IMR-90 (cell line): ENCODE results near the gene MAN1A2. TPM values are rescaled to one million over a fixed set of nuclear protein-coding genes. Genes with fewer than 3 reads are reported as not detected.

Experiments
- ATAC-seq: fragments of 200-7000 bp; cut with Tn5 transposase; 2 replicates; pipeline ENCODE4 v1.9.1; 2020; ENCODE audit warnings: low read depth, mild to moderate bottlenecking, moderate library complexity
- BruUV-seq: library from RNA; stranded (reverse); fragments of 400-500 nt; replicated peaks from 2 replicates; lab custom pipeline; 2021; lab: Mats Ljungman, UMichigan
- CTCF ChIA-PET: fragments of 300-600 bp; formaldehyde crosslinking; extraction: SDS; loops from one replicate; lab custom pipeline; 2021; ENCODE audit warnings: antibody characterized with exemption; lab: Yijun Ruan, JAX
- POLR2A ChIA-PET: fragments of 300-600 bp; sonication (Branson Sonifier 250); formaldehyde crosslinking; loops from one replicate; lab custom pipeline; 2022; ENCODE audit warnings: antibody characterized with exemption; ENCODE audit not compliant: unreplicated experiment; lab: Charles Lee
- DNase-seq: peaks from one replicate; pipeline ENCODE4 v3.0.0; 2013
- H2AFZ ChIP-seq: replicated peaks from 2 replicates; pipeline ENCODE3; 2013; ENCODE audit warnings: low read length, mild to moderate bottlenecking; ENCODE audit not compliant: poor library complexity
- H2AK5ac ChIP-seq: 2 replicates; pipeline ENCODE4 v1.6.1; 2013; ENCODE audit warnings: low read depth, low read length, inconsistent platforms
- H2AK9ac ChIP-seq: replicated peaks from 2 replicates; pipeline ENCODE3; 2013; ENCODE audit warnings: mild to moderate bottlenecking, low read depth, low read length, moderate library complexity; ENCODE audit not compliant: poor library complexity
- H2BK120ac ChIP-seq: 2 replicates; pipeline ENCODE4 v1.6.1; 2013; ENCODE audit warnings: low read depth, low read length, inconsistent platforms
- H2BK15ac ChIP-seq: 3 replicates; pipeline ENCODE4 v1.6.1; 2013; ENCODE audit warnings: low read depth, low read length, inconsistent platforms
- H2BK20ac ChIP-seq: 2 replicates; pipeline ENCODE4 v1.6.1; 2013; ENCODE audit warnings: low read depth, mild to moderate bottlenecking, inconsistent platforms, low read length, moderate library complexity
- H2BK5ac ChIP-seq: 2 replicates; pipeline ENCODE4 v1.6.1; 2013; ENCODE audit warnings: mild to moderate bottlenecking, low read depth, low read length, inconsistent platforms; ENCODE audit not compliant: poor library complexity, severe bottlenecking
- H3K14ac ChIP-seq: replicated peaks from 2 replicates; pipeline ENCODE4 v1.6.1; 2013; ENCODE audit warnings: low read depth, low read length, inconsistent platforms
- H3K18ac ChIP-seq: 2 replicates; pipeline ENCODE4 v1.6.1; 2013; ENCODE audit warnings: low read depth, low read length, control low read depth
- H3K23ac ChIP-seq: 2 replicates; pipeline ENCODE4 v1.6.1; 2013; ENCODE audit warnings: low read depth, low read length, inconsistent platforms
- H3K27ac ChIP-seq: 2 replicates; pipeline ENCODE4 v1.5.1; 2013; ENCODE audit warnings: mild to moderate bottlenecking, control low read depth, low read length; ENCODE audit not compliant: insufficient read depth
- H3K27me3 ChIP-seq: 2 replicates; pipeline ENCODE4 v1.6.1; 2013; ENCODE audit warnings: low read length; ENCODE audit not compliant: control insufficient read depth, insufficient read depth
- H3K36me3 ChIP-seq: 2 replicates; pipeline ENCODE4 v1.6.1; 2013; ENCODE audit warnings: low read length, mixed read lengths; ENCODE audit not compliant: control insufficient read depth, insufficient read depth
- H3K4ac ChIP-seq: 2 replicates; pipeline ENCODE4 v1.6.1; 2013; ENCODE audit warnings: low read depth, low read length, inconsistent platforms
- H3K4me1 ChIP-seq: 2 replicates; pipeline ENCODE4 v1.6.1; 2013; ENCODE audit warnings: low read length, mixed read lengths; ENCODE audit not compliant: control insufficient read depth, insufficient read depth
- H3K4me2 ChIP-seq: 2 replicates; pipeline ENCODE4 v1.6.1; 2013; ENCODE audit warnings: low read depth, mild to moderate bottlenecking, control low read depth, low read length, moderate library complexity
- H3K4me3 ChIP-seq: 2 replicates; pipeline ENCODE4 v1.5.1; 2013; ENCODE audit warnings: low read depth, mild to moderate bottlenecking, control low read depth, low read length, moderate library complexity; ENCODE audit not compliant: insufficient read depth
- H3K56ac ChIP-seq: 2 replicates; pipeline ENCODE4 v1.6.1; 2013; ENCODE audit warnings: low read length, inconsistent platforms; ENCODE audit not compliant: insufficient read depth; ENCODE audit errors: extremely low read depth
- H3K79me1 ChIP-seq, 2 experiments: 2 replicates each; pipeline ENCODE4 v1.6.1; 2013; ENCODE audit warnings: low read length in 2 of 2, inconsistent platforms in 1 of 2, low read depth in 1 of 2
- H3K9ac ChIP-seq: 2 replicates; pipeline ENCODE4 v1.6.1; 2013; ENCODE audit warnings: low read depth, low read length, control low read depth
- H3K9me1 ChIP-seq: 2 replicates; pipeline ENCODE4 v1.6.1; 2013; ENCODE audit warnings: low read length, inconsistent platforms; ENCODE audit not compliant: insufficient read depth
- H3K9me3 ChIP-seq: 2 replicates; pipeline ENCODE4 v1.6.1; 2013; ENCODE audit warnings: low read length; ENCODE audit not compliant: control insufficient read depth, insufficient read depth
- H4K20me1 ChIP-seq: 2 replicates; pipeline ENCODE4 v1.6.1; 2013; ENCODE audit warnings: low read length, inconsistent platforms; ENCODE audit not compliant: insufficient read depth
- H4K5ac ChIP-seq: 2 replicates; pipeline ENCODE4 v1.6.1; 2013; ENCODE audit warnings: mild to moderate bottlenecking, low read depth, low read length, control low read depth
- H4K8ac ChIP-seq, 2 experiments: 2 replicates each; pipeline ENCODE4 v1.6.1; 2013; ENCODE audit warnings: low read depth in 2 of 2, low read length in 2 of 2, control low read depth in 1 of 2, inconsistent platforms in 1 of 2
- H4K91ac ChIP-seq: 2 replicates; pipeline ENCODE4 v1.6.1; 2013; ENCODE audit warnings: low read depth, low read length, inconsistent platforms; ENCODE audit not compliant: insufficient read depth
- BHLHE40 ChIP-seq: fragments of 150-350 bp; IDR thresholded peaks from 2 replicates; pipeline ENCODE4 v1.6.1; 2016; ENCODE audit warnings: mild to moderate bottlenecking, low read depth, low read length
- CEBPB ChIP-seq: IDR thresholded peaks from 2 replicates; pipeline ENCODE4 v1.6.1; 2012; ENCODE audit warnings: low read depth, low read length, improper control_type of control experiment
- CHD1 ChIP-seq: IDR thresholded peaks from 2 replicates; pipeline ENCODE4 v1.6.1; 2012; ENCODE audit warnings: low read depth, low read length, improper control_type of control experiment
- CTCF ChIP-seq: conservative IDR thresholded peaks from 2 replicates; pipeline ENCODE4 v1.5.1; 2012; ENCODE audit warnings: mild to moderate bottlenecking, low read depth, low read length, improper control_type of control experiment
- ELK1 ChIP-seq: fragments of 150-350 bp; IDR thresholded peaks from 2 replicates; pipeline ENCODE4 v1.6.1; 2016; ENCODE audit warnings: low read depth, mild to moderate bottlenecking, low read length, moderate library complexity, borderline replicate concordance
- FOS ChIP-seq: fragments of 150-350 bp; IDR thresholded peaks from 2 replicates; pipeline ENCODE4 v1.6.1; 2016; ENCODE audit warnings: low read depth, low read length
- MAFK ChIP-seq: IDR thresholded peaks from 2 replicates; pipeline ENCODE4 v1.6.1; 2012; ENCODE audit warnings: low read depth, low read length, improper control_type of control experiment
- MAZ ChIP-seq: IDR thresholded peaks from 2 replicates; pipeline ENCODE4 v1.6.1; 2012; ENCODE audit warnings: low read depth, mild to moderate bottlenecking, low read length, improper control_type of control experiment, moderate library complexity, borderline replicate concordance
- MXI1 ChIP-seq: IDR thresholded peaks from 2 replicates; pipeline ENCODE4 v1.6.1; 2012; ENCODE audit warnings: low read depth, mild to moderate bottlenecking, low read length, moderate library complexity, borderline replicate concordance
- NFE2L2 ChIP-seq: fragments of 150-350 bp; IDR thresholded peaks from 2 replicates; pipeline ENCODE4 v1.6.1; 2016; ENCODE audit warnings: low read depth, mild to moderate bottlenecking, low read length
- POLR2A ChIP-seq: IDR thresholded peaks from 2 replicates; pipeline ENCODE4 v1.6.1; 2012; ENCODE audit warnings: mild to moderate bottlenecking, low read depth, low read length
- RAD21 ChIP-seq: IDR thresholded peaks from 2 replicates; pipeline ENCODE4 v1.6.1; 2012; ENCODE audit warnings: low read length, improper control_type of control experiment
- RCOR1 ChIP-seq: IDR thresholded peaks from 2 replicates; pipeline ENCODE4 v1.6.1; 2012; ENCODE audit warnings: mild to moderate bottlenecking, low read length, improper control_type of control experiment; ENCODE audit not compliant: insufficient replicate concordance
- RFX5 ChIP-seq: IDR thresholded peaks from 2 replicates; pipeline ENCODE4 v1.8.0; 2012; ENCODE audit warnings: low read depth, mild to moderate bottlenecking, low read length, moderate library complexity
- SMC3 ChIP-seq: fragments of 150-350 bp; IDR thresholded peaks from 2 replicates; pipeline ENCODE4 v1.6.1; 2016; ENCODE audit warnings: low read depth, mild to moderate bottlenecking, antibody characterized with exemption, low read length, moderate library complexity
- USF2 ChIP-seq: fragments of 150-350 bp; IDR thresholded peaks from 2 replicates; pipeline ENCODE4 v1.6.1; 2017; ENCODE audit warnings: mild to moderate bottlenecking, antibody characterized with exemption, low read length, low read depth
- WGBS, 2 experiments: methylation state at CpG; one replicate each; pipeline versions ENCODE4 v1.1.5 to v1.1.7; 2013; ENCODE audit warnings: missing lambda C conversion rate in 2 of 2; ENCODE audit not compliant: insufficient read length in 1 of 2; ENCODE audit errors: extremely low coverage in 2 of 2; 5-methylcytosine and 5-hydroxymethylcytosine counted together
- dilution Hi-C: fragments of 300-500 bp; cut with HindIII; formaldehyde crosslinking; loops from one replicate; pipeline ENCODE4 v1.14.3; 2018; ENCODE audit warnings: low sequenced_read_pairs; ENCODE audit not compliant: unreplicated experiment
- in situ Hi-C: fragments of 300-500 bp; cut with MboI; formaldehyde crosslinking; loops from 3 replicates; pipeline ENCODE4 v1.14.3; 2019; ENCODE audit warnings: low sequenced_read_pairs, inconsistent platforms, mixed read lengths
- intact Hi-C: fragments of 100-400 bp; cut with micrococcal nuclease; formaldehyde crosslinking; loops from 2 replicates; pipeline ENCODE4 v1.10.0; 2022
- polyA plus RNA-seq, 3 experiments: library from polyadenylated mRNA; depleted of rRNA; stranded (reverse); fragments of >200 nt; gene quantifications; 2 replicates each; pipeline ENCODE4 v1.2.3, GENCODE V29; 2012; ENCODE audit warnings: low replicate concordance in 1 of 3
- total RNA-seq: library from RNA; depleted of rRNA; stranded (reverse); fragments of >200 nt; gene quantifications from 2 replicates; pipeline ENCODE4 v1.2.3, GENCODE V29; 2012

MAN1A2 gene
- total and polyA plus RNA-seq, 2 of the 4 experiments (the other 2 are of a cell fraction), result 12.4 to 29.4 TPM

- intact Hi-C loops (no loop called here), dilution Hi-C loops (no loop called here), in situ Hi-C loops (no loop called here)
- Histone ChIP-seq H3K4me3 (no peak overlapping the region), H3K9me3 (no peaks in the 10 kb centered on the region), H2BK120ac (no peak overlapping the region), H2AK5ac (no peak overlapping the region), H2AK9ac (no peak overlapping the region), H3K14ac (no peak overlapping the region), H3K4me1 (no peaks in the 10 kb centered on the region; the same call in 1 of the 2 replicates), H2AFZ (no peak overlapping the region), H2BK15ac (no peak overlapping the region), H2BK5ac (no peak overlapping the region), H3K36me3 (no peaks in the 10 kb centered on the region), H4K8ac (no peak overlapping the region), H3K79me1 (no peaks in the 10 kb centered on the region), H3K4ac (no peak overlapping the region), H3K18ac (no peak overlapping the region), H4K5ac (no peak overlapping the region), H3K27me3 (peaks cover 20% of the 10 kb centered on the region), H4K20me1 (no peaks in the 10 kb centered on the region), H3K27ac (no peak overlapping the region), H3K56ac (no peak overlapping the region), H3K23ac (no peak overlapping the region), H2BK20ac (no peak overlapping the region), H3K4me2 (no peak overlapping the region), H4K91ac (no peak overlapping the region), H3K9me1 (no peaks in the 10 kb centered on the region), H3K9ac (no peak overlapping the region)
- no peak for ATAC-seq
- TF ChIP-seq RCOR1 (no peak), USF2 (no peak), MXI1 (no peak), MAFK (no peak), CEBPB (no peak), RFX5 (no peak), CTCF (no peak), BHLHE40 (no peak), RAD21 (no peak), POLR2A (no peak), SMC3 (no peak), FOS (no peak), NFE2L2 (no peak), CHD1 (no peak), MAZ (no peak), ELK1 (no peak)
- POLR2A ChIA-PET, result no interaction called here
- 83% methylated on average over 1 of the region's 4 CpGs; no CpG with 5 or more reads in 1 of the 2 experiments for WGBS, 2 experiments
- no TSS peak for BruUV-seq
- DNase-seq, result no peak
- CTCF ChIA-PET, result no interaction called here
Measured at GRCh38 chr1:117565076-117565556, 197.9 kb downstream of the MAN1A2 start.
